Raji (cell line): ENCODE data around the gene FGF2.

ENCODE experiments used
- POLR2A ChIP-seq: IDR thresholded peaks from 2 replicates; pipeline ENCODE4 v1.6.1; 2011; ENCODE audit warnings: low read depth, low read length, control low read depth; ENCODE audit not compliant: insufficient read depth

The FGF2 gene

GRCh38 chr4:122921971-122922876, 95.6 kb downstream of the FGF2 start, which contains the start of gene NUDT6:
TSS of gene NUDT6 (minus strand) at chr4:122922597. CDS start at chr4:122922572, 25 bp downstream.
- peak; percentile 70 for TF ChIP-seq POLR2A

- TF ChIP-seq POLR2A: peak; percentile 64
Measured at GRCh38 chr4:122922877-122923511, 96.4 kb downstream of the FGF2 start.

GRCh38 chr4:122928930-122929329, 102.3 kb downstream of the FGF2 start:
- TF ChIP-seq POLR2A: no peak

GRCh38 chr4:122930862-122931261, 104.2 kb downstream of the FGF2 start:
- no peak for TF ChIP-seq POLR2A

- no peak for TF ChIP-seq POLR2A
Measured at GRCh38 chr4:122932763-122933162, 106.1 kb downstream of the FGF2 start.

GRCh38 chr4:122946142-122946541, 119.5 kb downstream of the FGF2 start:
- TF ChIP-seq POLR2A: no peak
